HG02870 (cell line): ENCODE results near the gene DUSP10.

Experiments used
- ATAC-seq: cut with Tn5 transposase; IDR thresholded peaks from one replicate; pipeline ENCODE4 v1.9.1; 2021; ENCODE audit warnings: mild to moderate bottlenecking, moderate library complexity; ENCODE audit not compliant: unreplicated experiment

Gene DUSP10

DNA sequence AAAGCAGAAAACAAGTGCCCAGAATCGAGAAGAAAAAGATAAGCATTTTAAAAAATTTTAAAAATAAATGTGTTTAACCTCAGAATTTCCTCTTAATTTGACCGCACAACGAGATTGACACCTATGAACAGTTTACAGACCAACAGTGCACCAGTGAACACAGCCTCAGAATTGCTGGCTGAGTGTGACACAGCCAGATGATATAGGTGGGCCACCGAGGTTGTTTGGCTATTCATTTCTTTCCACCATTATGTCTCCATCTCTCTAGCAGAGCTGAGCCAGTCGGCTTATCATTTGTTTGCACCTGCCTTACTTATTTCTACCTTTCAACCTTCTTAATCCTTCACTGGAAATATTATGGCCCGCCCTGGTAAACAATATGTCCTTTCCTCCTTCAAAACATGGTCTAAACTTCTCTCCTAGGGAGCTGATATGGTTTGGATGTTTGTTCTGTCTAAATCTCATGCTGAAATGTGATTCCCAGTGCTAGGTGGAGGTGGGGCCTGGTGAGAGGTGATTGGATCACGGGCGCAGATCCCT, 86.1 kb downstream of the DUSP10 start:
- ATAC-seq: no peak
